GM06990 (cell line): ENCODE measurements around the gene ZBTB20.

ENCODE experiments used
- DNase-seq: peaks from one replicate; pipeline ENCODE4 v3.0.0-alpha.2; 2011; ENCODE audit not compliant: insufficient read length; ENCODE audit errors: extremely low read depth
- H3K27me3 ChIP-seq: replicated peaks from 2 replicates; pipeline ENCODE4 v1.6.0; 2011; ENCODE audit warnings: low read length; ENCODE audit not compliant: control insufficient read depth, insufficient read depth
- H3K36me3 ChIP-seq: 2 replicates; pipeline ENCODE4 v1.5.1; 2011; ENCODE audit warnings: low read length; ENCODE audit not compliant: control insufficient read depth, insufficient read depth
- H3K4me3 ChIP-seq: replicated peaks from 2 replicates; pipeline ENCODE4 v1.5.1; 2011; ENCODE audit warnings: low read depth, mild to moderate bottlenecking, control low read depth, low read length
- TF ChIP-seq, protein P1 (sequence below): IDR thresholded peaks from 2 replicates; pipeline ENCODE4 v1.5.1; 2011; ENCODE audit warnings: low read length, control low read depth, mild to moderate bottlenecking, inconsistent platforms; ENCODE audit not compliant: insufficient read depth, poor library complexity, severe bottlenecking

The ZBTB20 gene

GRCh38 chr3:114626751-114627150 lies 520.3 kb downstream of the ZBTB20 start:
- TF ChIP-seq, protein P1, sequence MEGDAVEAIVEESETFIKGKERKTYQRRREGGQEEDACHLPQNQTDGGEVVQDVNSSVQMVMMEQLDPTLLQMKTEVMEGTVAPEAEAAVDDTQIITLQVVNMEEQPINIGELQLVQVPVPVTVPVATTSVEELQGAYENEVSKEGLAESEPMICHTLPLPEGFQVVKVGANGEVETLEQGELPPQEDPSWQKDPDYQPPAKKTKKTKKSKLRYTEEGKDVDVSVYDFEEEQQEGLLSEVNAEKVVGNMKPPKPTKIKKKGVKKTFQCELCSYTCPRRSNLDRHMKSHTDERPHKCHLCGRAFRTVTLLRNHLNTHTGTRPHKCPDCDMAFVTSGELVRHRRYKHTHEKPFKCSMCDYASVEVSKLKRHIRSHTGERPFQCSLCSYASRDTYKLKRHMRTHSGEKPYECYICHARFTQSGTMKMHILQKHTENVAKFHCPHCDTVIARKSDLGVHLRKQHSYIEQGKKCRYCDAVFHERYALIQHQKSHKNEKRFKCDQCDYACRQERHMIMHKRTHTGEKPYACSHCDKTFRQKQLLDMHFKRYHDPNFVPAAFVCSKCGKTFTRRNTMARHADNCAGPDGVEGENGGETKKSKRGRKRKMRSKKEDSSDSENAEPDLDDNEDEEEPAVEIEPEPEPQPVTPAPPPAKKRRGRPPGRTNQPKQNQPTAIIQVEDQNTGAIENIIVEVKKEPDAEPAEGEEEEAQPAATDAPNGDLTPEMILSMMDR, result no peak
- Histone ChIP-seq H3K36me3 (no peaks in the 10 kb centered on the region), H3K4me3 (no peak overlapping the region), H3K27me3 (no peaks in the 10 kb centered on the region)
- no peak for DNase-seq

- Histone ChIP-seq H3K4me3 (no peak overlapping the region), H3K36me3 (no peaks in the 10 kb centered on the region), H3K27me3 (no peaks in the 10 kb centered on the region)
- TF ChIP-seq, protein P1, result no peak
- DNase-seq, result no peak
Measured at GRCh38 chr3:114624571-114625181, 522.4 kb downstream of the ZBTB20 start.

- Histone ChIP-seq H3K27me3 (no peaks in the 10 kb centered on the region; the same call in 1 of the 2 replicates), H3K36me3 (no peaks in the 10 kb centered on the region), H3K4me3 (no peak overlapping the region)
- no peak for DNase-seq
- TF ChIP-seq, protein P1, result no peak
Measured at GRCh38 chr3:114624047-114624445, 523.0 kb downstream of the ZBTB20 start.

GRCh38 chr3:114623420-114624046 lies 523.6 kb downstream of the ZBTB20 start:
- no peak overlapping the region for H3K4me3 ChIP-seq
- H3K36me3 ChIP-seq, result no peaks in the 10 kb centered on the region
- DNase-seq, result no peak
- H3K27me3 ChIP-seq, result no peaks in the 10 kb centered on the region; the same call in 1 of the 2 replicates
- TF ChIP-seq, protein P1, result no peak

- no peak overlapping the region for H3K4me3 ChIP-seq
- no peaks in the 10 kb centered on the region; the same call in 1 of the 2 replicates for H3K27me3 ChIP-seq
- no peak for DNase-seq
- H3K36me3 ChIP-seq, result no peaks in the 10 kb centered on the region
- TF ChIP-seq, protein P1, result no peak
Measured at GRCh38 chr3:114622001-114622400, 525.1 kb downstream of the ZBTB20 start.
